Hepatocyte (in vitro differentiated cells): Measurements from ENCODE around the gene ORM1.

Experiments used
- EZH2 ChIP-seq: fragments of 200-600 bp; sonication (generic); IDR thresholded peaks from 2 replicates; pipeline ENCODE4 v1.6.1; 2016; ENCODE audit warnings: antibody characterized with exemption, mild to moderate bottlenecking, borderline replicate concordance
- EZH2phosphoT487 ChIP-seq: fragments of 200-600 bp; sonication (generic); IDR thresholded peaks from one replicate; pipeline ENCODE4 v1.6.1; 2018; ENCODE audit warnings: antibody characterized with exemption, mild to moderate bottlenecking, low read depth, moderate library complexity; ENCODE audit not compliant: unreplicated experiment, severe bottlenecking
- TF ChIP-seq, protein P1 (sequence below): fragments of 200-600 bp; sonication (generic); IDR thresholded peaks from 2 replicates; pipeline ENCODE4 v1.5.1; 2016; ENCODE audit warnings: antibody characterized with exemption, mild to moderate bottlenecking; ENCODE audit not compliant: poor library complexity

DNA sequence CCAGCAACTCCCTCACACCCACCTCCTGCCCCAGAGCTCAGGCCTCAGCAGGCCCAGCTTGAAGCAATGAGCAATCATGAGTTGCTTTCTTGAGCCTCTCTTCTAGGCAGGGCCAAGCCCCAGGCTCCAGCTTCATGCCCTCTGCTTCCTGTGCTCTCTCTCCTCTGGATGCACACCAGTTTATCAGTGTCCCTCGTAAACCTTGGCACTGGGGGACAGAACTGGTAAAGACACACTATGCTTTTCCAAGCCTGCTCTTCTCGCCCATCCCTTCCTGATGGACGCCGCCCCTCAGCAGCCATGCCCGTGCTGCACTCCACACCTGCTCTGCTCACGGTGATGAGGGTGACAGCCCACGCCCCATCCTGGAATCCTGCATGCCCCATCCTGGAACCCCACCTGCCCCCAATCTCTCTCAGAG lies 49.4 kb upstream of the ORM1 start:
- TF ChIP-seq, protein P1, sequence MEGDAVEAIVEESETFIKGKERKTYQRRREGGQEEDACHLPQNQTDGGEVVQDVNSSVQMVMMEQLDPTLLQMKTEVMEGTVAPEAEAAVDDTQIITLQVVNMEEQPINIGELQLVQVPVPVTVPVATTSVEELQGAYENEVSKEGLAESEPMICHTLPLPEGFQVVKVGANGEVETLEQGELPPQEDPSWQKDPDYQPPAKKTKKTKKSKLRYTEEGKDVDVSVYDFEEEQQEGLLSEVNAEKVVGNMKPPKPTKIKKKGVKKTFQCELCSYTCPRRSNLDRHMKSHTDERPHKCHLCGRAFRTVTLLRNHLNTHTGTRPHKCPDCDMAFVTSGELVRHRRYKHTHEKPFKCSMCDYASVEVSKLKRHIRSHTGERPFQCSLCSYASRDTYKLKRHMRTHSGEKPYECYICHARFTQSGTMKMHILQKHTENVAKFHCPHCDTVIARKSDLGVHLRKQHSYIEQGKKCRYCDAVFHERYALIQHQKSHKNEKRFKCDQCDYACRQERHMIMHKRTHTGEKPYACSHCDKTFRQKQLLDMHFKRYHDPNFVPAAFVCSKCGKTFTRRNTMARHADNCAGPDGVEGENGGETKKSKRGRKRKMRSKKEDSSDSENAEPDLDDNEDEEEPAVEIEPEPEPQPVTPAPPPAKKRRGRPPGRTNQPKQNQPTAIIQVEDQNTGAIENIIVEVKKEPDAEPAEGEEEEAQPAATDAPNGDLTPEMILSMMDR = no peak
- TF ChIP-seq EZH2phosphoT487 (no peak), EZH2 (no peak)
